GM12878 (cell line): ENCODE measurements around the gene GABRQ. TPM values are rescaled to one million over a fixed set of nuclear protein-coding genes. Genes with fewer than 3 reads are reported as not detected.

Experiments
- ATAC-seq: fragments of 200-7000 bp; cut with Tn5 transposase; 3 replicates; pipeline ENCODE4 v1.9.1; 2020; ENCODE audit warnings: mild to moderate bottlenecking, moderate library complexity
- BruUV-seq: library from RNA; stranded (reverse); fragments of 400-500 nt; replicated peaks from 2 replicates; lab custom pipeline; 2021; lab: Mats Ljungman, UMichigan
- CTCF ChIA-PET: fragments of 300-600 bp; sonication (Branson Sonifier 250); formaldehyde crosslinking; extraction: SDS; loops from one replicate; lab custom pipeline; 2021; ENCODE audit warnings: inconsistent platforms; lab: Yijun Ruan, JAX
- POLR2A ChIA-PET: fragments of 350-600 bp; formaldehyde crosslinking; extraction: SDS; loops from one replicate; lab custom pipeline; 2021; ENCODE audit warnings: inconsistent platforms; lab: Charles Lee
- RAD21 ChIA-PET: fragments of 300-600 bp; sonication (Branson Sonifier 250); formaldehyde crosslinking; loops from one replicate; lab custom pipeline; 2023; ENCODE audit warnings: antibody characterized with exemption; ENCODE audit not compliant: unreplicated experiment; lab: Charles Lee
- SMC1A ChIA-PET: fragments of 300-600 bp; sonication (Branson Sonifier 250); formaldehyde crosslinking; loops from one replicate; lab custom pipeline; 2023; ENCODE audit not compliant: unreplicated experiment, uncharacterized antibody; lab: Charles Lee
- DNase-seq: peaks from one replicate; pipeline ENCODE4 v3.0.0-alpha.2; 2011; ENCODE audit warnings: low read depth, low spot score
- FAIRE-seq: peaks from 3 replicates; lab custom pipeline; 2011; peaks lifted over from hg19 to GRCh38; lab: Jason Lieb, UNC
- H2AFZ ChIP-seq: 2 replicates; pipeline ENCODE4 v1.6.0; 2011; ENCODE audit warnings: low read depth, low read length, control low read depth; ENCODE audit not compliant: control insufficient read depth
- H3K27ac ChIP-seq: 2 replicates; pipeline ENCODE4 v1.5.1; 2011; ENCODE audit warnings: control low read depth; ENCODE audit not compliant: control insufficient read depth, insufficient read depth
- H3K27me3 ChIP-seq, 2 experiments: replicated peaks in 1 of 2; 2 replicates each; pipeline versions ENCODE4 v1.6.0 to v1.6.1; 2011; ENCODE audit warnings: low read length in 1 of 2; ENCODE audit not compliant: control insufficient read depth in 2 of 2, insufficient read depth in 2 of 2
- H3K36me3 ChIP-seq, 2 experiments: 2 replicates each; pipeline ENCODE4 v1.5.1; 2011; ENCODE audit warnings: low read length in 1 of 2; ENCODE audit not compliant: control insufficient read depth in 2 of 2, insufficient read depth in 2 of 2
- H3K4me1 ChIP-seq: 2 replicates; pipeline ENCODE4 v1.6.1; 2011; ENCODE audit warnings: mild to moderate bottlenecking, low read length, moderate library complexity, mixed read lengths; ENCODE audit not compliant: control insufficient read depth, insufficient read depth
- H3K4me2 ChIP-seq: 2 replicates; pipeline ENCODE4 v1.6.0; 2011; ENCODE audit warnings: control low read depth; ENCODE audit not compliant: control insufficient read depth, insufficient read depth
- H3K4me3 ChIP-seq: fragments of 200-600 bp; sonication (generic); 2 replicates; pipeline ENCODE4 v1.5.1; 2016
- H3K79me2 ChIP-seq: 2 replicates; pipeline ENCODE4 v1.6.0; 2011; ENCODE audit warnings: low read length; ENCODE audit not compliant: control insufficient read depth, insufficient read depth
- H3K9ac ChIP-seq: 2 replicates; pipeline ENCODE4 v1.8.0; 2011; ENCODE audit warnings: low read length, control low read depth, mixed read lengths; ENCODE audit not compliant: control insufficient read depth, insufficient read depth
- H3K9me3 ChIP-seq: replicated peaks from 3 replicates; pipeline ENCODE4 v1.5.1; 2011; ENCODE audit warnings: mild to moderate bottlenecking, low read length; ENCODE audit not compliant: control insufficient read depth, insufficient read depth
- H4K20me1 ChIP-seq: 2 replicates; pipeline ENCODE4 v1.6.0; 2011; ENCODE audit not compliant: control insufficient read depth, insufficient read depth
- CHD4 ChIP-seq: fragments of 200-600 bp; sonication (generic); IDR thresholded peaks from 2 replicates; pipeline ENCODE4 v1.6.1; 2016; ENCODE audit warnings: mild to moderate bottlenecking
- FOS ChIP-seq: IDR thresholded peaks from 3 replicates; pipeline ENCODE4 v1.6.1; 2011; ENCODE audit warnings: borderline replicate concordance; ENCODE audit not compliant: insufficient read length; ENCODE audit errors: extremely low read depth
- IKZF1 ChIP-seq: fragments of 450-650 bp; conservative IDR thresholded peaks from 2 replicates; pipeline ENCODE4 v1.6.1; 2017; ENCODE audit warnings: antibody characterized with exemption, mild to moderate bottlenecking
- JUND ChIP-seq: IDR thresholded peaks from 2 replicates; pipeline ENCODE4 v1.6.1; 2012; ENCODE audit warnings: low read depth, mild to moderate bottlenecking, low read length, improper control_type of control experiment, moderate library complexity
- NFYB ChIP-seq: IDR thresholded peaks from 2 replicates; pipeline ENCODE4 v1.6.1; 2011; ENCODE audit warnings: low read depth, mild to moderate bottlenecking, low read length, improper control_type of control experiment, moderate library complexity; ENCODE audit not compliant: insufficient read depth
- PML ChIP-seq: IDR thresholded peaks from 2 replicates; pipeline ENCODE4 v1.6.1; 2012; ENCODE audit warnings: low read length, inconsistent platforms
- RCOR1 ChIP-seq: conservative IDR thresholded peaks from 2 replicates; pipeline ENCODE4 v1.6.1; 2012; ENCODE audit warnings: low read depth, low read length, improper control_type of control experiment
- RFX5 ChIP-seq: IDR thresholded peaks from 2 replicates; pipeline ENCODE4 v1.6.1; 2011; ENCODE audit warnings: low read depth, low read length, improper control_type of control experiment
- SIX5 ChIP-seq: IDR thresholded peaks from 2 replicates; pipeline ENCODE4 v1.6.1; 2011; ENCODE audit warnings: mild to moderate bottlenecking, low read depth, low read length, moderate library complexity; ENCODE audit not compliant: severe bottlenecking
- SREBF1 ChIP-seq: IDR thresholded peaks from 2 replicates; pipeline ENCODE4 v1.6.1; 2012; ENCODE audit warnings: mild to moderate bottlenecking, low read length
- SUPT20H ChIP-seq: IDR thresholded peaks from 2 replicates; pipeline ENCODE4 v1.6.1; 2011; ENCODE audit warnings: low read depth, mild to moderate bottlenecking, low read length, moderate library complexity, borderline replicate concordance; ENCODE audit not compliant: control insufficient read depth
- TBL1XR1 ChIP-seq: IDR thresholded peaks from 2 replicates; pipeline ENCODE4 v1.6.1; 2012; ENCODE audit warnings: low read depth, low read length, improper control_type of control experiment
- YY1 ChIP-seq: IDR thresholded peaks from 2 replicates; pipeline ENCODE4 v1.6.1; 2011; ENCODE audit warnings: low read depth, mild to moderate bottlenecking, low read length
- ZNF384 ChIP-seq: IDR thresholded peaks from 2 replicates; pipeline ENCODE4 v1.6.1; 2012; ENCODE audit warnings: low read depth, mild to moderate bottlenecking, low read length, improper control_type of control experiment, borderline replicate concordance
- ZNF622 ChIP-seq: fragments of 450-650 bp; IDR thresholded peaks from 2 replicates; pipeline ENCODE4 v1.6.1; 2017; ENCODE audit warnings: mild to moderate bottlenecking, inconsistent platforms
- WGBS: methylation state at CpG from one replicate; pipeline ENCODE4 v1.1.6; 2016; ENCODE audit warnings: low lambda C conversion rate; ENCODE audit not compliant: insufficient replicate concordance, insufficient coverage; ENCODE audit errors: missing lambda C conversion rate; 5-methylcytosine and 5-hydroxymethylcytosine counted together
- in situ Hi-C: fragments of 300-500 bp; cut with MboI; formaldehyde crosslinking; loops from 9 replicates; pipeline ENCODE4 v1.14.3; 2018; ENCODE audit warnings: mixed read lengths
- intact Hi-C: fragments of 100-400 bp; cut with micrococcal nuclease; formaldehyde crosslinking; loops from one replicate; pipeline ENCODE4 v1.14.2; 2022; ENCODE audit not compliant: unreplicated experiment
- polyA plus RNA-seq, 11 experiments: library from polyadenylated mRNA; depleted of rRNA in 4 of 11; unstranded in 6 of 11; stranded (reverse) in 5 of 11; fragments of >200 nt; fragmentation: Nextera tagmentation in 4 of 11; fragmentation: Illumina TruSeq in 1 of 11; extraction: Ambion mirVana in 4 of 11; extraction: Trizol in 1 of 11; gene quantifications; 1 replicate in 1 of 11; 2 replicates in 10 of 11; pipeline versions ENCODE4 v1.2.1 to v1.2.3, GENCODE V29; 2011 to 2016; ENCODE audit warnings: inconsistent platforms in 2 of 11, missing spikeins in 2 of 11, low read depth in 1 of 11
- total RNA-seq, 4 experiments: library from RNA; depleted of rRNA in 3 of 4; stranded (reverse); fragments of >200 nt in 3 of 4; fragmentation: Illumina TruSeq in 1 of 4; extraction: Trizol in 1 of 4; gene quantifications; 2 replicates each; pipeline versions ENCODE4 v1.2.1 to v1.2.3, GENCODE V29; 2013 to 2021
- TF ChIP-seq, protein P1 (sequence below): IDR thresholded peaks from 2 replicates; pipeline ENCODE4 v1.6.1; 2012; ENCODE audit warnings: low read depth, low read length, improper control_type of control experiment
- TF ChIP-seq, protein P2 (sequence below): IDR thresholded peaks from 2 replicates; pipeline ENCODE4 v1.6.1; 2012; ENCODE audit warnings: low read depth, low read length, improper control_type of control experiment
- TF ChIP-seq, protein P3 (sequence below): fragments of 450-650 bp; IDR thresholded peaks from 2 replicates; pipeline ENCODE4 v1.6.1; 2017; ENCODE audit warnings: borderline replicate concordance

The GABRQ gene
- total and polyA plus RNA-seq, 10 of the 15 experiments (the other 5 are each of a cell fraction or from before 2014, with no cell fraction given), result 0.04 TPM; not detected in 9

DNA sequence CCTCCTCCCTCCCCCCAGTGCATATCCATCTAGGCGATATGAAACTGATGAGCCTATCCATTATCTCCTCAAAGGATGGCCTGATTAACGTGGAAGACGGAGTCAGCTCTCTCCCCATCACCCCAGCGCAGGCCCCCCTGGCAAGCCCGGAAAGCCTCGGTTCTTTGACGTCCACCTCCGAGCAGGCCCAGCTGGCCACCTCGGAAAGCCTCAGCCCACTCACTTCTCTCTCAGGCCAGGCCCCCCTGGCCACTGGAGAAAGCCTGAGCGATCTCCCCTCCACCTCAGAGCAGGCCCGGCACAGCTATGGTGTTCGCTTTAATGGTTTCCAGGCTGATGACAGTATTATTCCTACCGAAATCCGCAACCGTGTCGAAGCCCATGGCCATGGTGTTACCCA, 14.8 kb downstream of the GABRQ start:
- Histone ChIP-seq H3K4me2 (no peak overlapping the region), H3K4me1 (no peaks in the 10 kb centered on the region), H3K27ac (no peak overlapping the region), H3K4me3 (no peak overlapping the region), H3K27me3 (no peaks in the 10 kb centered on the region; a peak in 1 of 4 replicates), H2AFZ (no peak overlapping the region), H3K9me3 (no peaks in the 10 kb centered on the region), H3K79me2 (no peaks in the 10 kb centered on the region), H3K9ac (no peak overlapping the region), H3K36me3 (no peaks in the 10 kb centered on the region), H4K20me1 (no peaks in the 10 kb centered on the region)
- SMC1A ChIA-PET, result no interaction called here
- no TSS peak for BruUV-seq
- FAIRE-seq (no peak), DNase-seq (no peak), ATAC-seq (no peak)
- TF ChIP-seq ZNF384 (no peak), ZNF622 (no peak), SIX5 (no peak), RFX5 (no peak), RCOR1 (no peak)
- TF ChIP-seq, protein P1, sequence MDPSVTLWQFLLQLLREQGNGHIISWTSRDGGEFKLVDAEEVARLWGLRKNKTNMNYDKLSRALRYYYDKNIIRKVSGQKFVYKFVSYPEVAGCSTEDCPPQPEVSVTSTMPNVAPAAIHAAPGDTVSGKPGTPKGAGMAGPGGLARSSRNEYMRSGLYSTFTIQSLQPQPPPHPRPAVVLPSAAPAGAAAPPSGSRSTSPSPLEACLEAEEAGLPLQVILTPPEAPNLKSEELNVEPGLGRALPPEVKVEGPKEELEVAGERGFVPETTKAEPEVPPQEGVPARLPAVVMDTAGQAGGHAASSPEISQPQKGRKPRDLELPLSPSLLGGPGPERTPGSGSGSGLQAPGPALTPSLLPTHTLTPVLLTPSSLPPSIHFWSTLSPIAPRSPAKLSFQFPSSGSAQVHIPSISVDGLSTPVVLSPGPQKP, result no peak
- RAD21 ChIA-PET, result no interaction called here
- POLR2A ChIA-PET, result no interaction called here
- in situ Hi-C loops, result loop anchor here (25.0 kb wide), 1 partner anchor 110 kb away; the partner anchor contains the start of genes CSAG3, MAGEA2 and MAGEA6
- CTCF ChIA-PET, result interaction anchor here (1.2 kb wide), 1 partner anchor 20 kb away, joined by 3 read pairs; no protein-coding TSS in a partner anchor
- intact Hi-C loops, result no loop called here
- WGBS, result 33% methylated on average over 16 of the region's 16 CpGs

DNA sequence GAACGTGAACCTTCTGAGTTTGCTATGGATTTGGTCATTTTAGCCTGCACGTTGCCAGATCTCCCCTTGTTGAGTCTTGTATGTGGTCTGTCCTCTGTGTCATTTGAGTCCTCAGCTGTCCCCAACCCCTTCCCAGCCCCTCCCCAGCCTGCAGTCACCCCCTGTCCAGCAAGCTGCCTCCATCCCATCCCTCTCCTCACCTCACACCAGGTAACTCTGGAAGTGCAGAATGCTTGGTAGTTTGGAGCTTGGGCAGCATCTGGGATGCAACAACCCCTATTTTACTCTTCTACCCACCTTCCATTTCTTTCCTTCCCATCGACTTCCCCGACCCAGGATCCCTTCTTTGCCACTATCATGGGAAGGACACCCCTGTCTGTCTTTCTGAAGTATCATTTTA, 18.4 kb downstream of the GABRQ start:
- Histone ChIP-seq H3K4me3 (no peak overlapping the region), H3K27me3 (no peaks in the 10 kb centered on the region), H3K9me3 (no peaks in the 10 kb centered on the region), H3K4me2 (no peak overlapping the region), H3K9ac (no peak overlapping the region), H3K36me3 (no peaks in the 10 kb centered on the region), H4K20me1 (no peaks in the 10 kb centered on the region), H3K4me1 (no peaks in the 10 kb centered on the region), H3K79me2 (no peaks in the 10 kb centered on the region), H3K27ac (no peak overlapping the region), H2AFZ (no peak overlapping the region)
- POLR2A ChIA-PET, result no interaction called here
- RAD21 ChIA-PET, result no interaction called here
- WGBS, result 16% methylated on average over 4 of the region's 4 CpGs
- CTCF ChIA-PET, result interaction anchor here (0.5 to 3.1 kb wide), 2 partner anchors 23 to 1479 kb away, joined by 3 to 8 read pairs; no protein-coding TSS in a partner anchor
- DNase-seq (no peak), FAIRE-seq (no peak), ATAC-seq (no peak)
- SMC1A ChIA-PET, result no interaction called here
- no TSS peak for BruUV-seq
- in situ Hi-C loops, result loop anchor here (25.0 kb wide), 1 partner anchor 106 kb away; the partner anchor contains the start of genes CSAG3, MAGEA2 and MAGEA6
- intact Hi-C loops, result no loop called here
- no peak for TF ChIP-seq TBL1XR1
- no peak for TF ChIP-seq CHD4
- no peak for TF ChIP-seq YY1
- TF ChIP-seq SUPT20H, result no peak
- TF ChIP-seq JUND, result no peak
- TF ChIP-seq FOS, result no peak
- TF ChIP-seq, protein P2, sequence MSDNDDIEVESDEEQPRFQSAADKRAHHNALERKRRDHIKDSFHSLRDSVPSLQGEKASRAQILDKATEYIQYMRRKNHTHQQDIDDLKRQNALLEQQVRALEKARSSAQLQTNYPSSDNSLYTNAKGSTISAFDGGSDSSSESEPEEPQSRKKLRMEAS, result no peak
- TF ChIP-seq, protein P3, sequence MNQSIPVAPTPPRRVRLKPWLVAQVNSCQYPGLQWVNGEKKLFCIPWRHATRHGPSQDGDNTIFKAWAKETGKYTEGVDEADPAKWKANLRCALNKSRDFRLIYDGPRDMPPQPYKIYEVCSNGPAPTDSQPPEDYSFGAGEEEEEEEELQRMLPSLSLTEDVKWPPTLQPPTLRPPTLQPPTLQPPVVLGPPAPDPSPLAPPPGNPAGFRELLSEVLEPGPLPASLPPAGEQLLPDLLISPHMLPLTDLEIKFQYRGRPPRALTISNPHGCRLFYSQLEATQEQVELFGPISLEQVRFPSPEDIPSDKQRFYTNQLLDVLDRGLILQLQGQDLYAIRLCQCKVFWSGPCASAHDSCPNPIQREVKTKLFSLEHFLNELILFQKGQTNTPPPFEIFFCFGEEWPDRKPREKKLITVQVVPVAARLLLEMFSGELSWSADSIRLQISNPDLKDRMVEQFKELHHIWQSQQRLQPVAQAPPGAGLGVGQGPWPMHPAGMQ, result no peak
- TF ChIP-seq NFYB, result no peak
- no peak for TF ChIP-seq SREBF1
- TF ChIP-seq PML, result no peak
- TF ChIP-seq IKZF1, result no peak
